Measurements from ENCODE around the gene VPS29.
A peak's percentile ranks its signal among the peaks of the same experiment; 100 is the strongest.

VPS29 gene

GRCh38 chr12:110475426-110475825, 26.5 kb downstream of the VPS29 start:
- Histone ChIP-seq H3K4me3 (ENCODE audit: low read depth in 1 of 2, low read length in 2 of 2) (no peak overlapping the region), H3K4me2 (ENCODE audit: insufficient read depth, low read length) (no peak overlapping the region), H3K27me3 (ENCODE audit: insufficient read depth, low read length, poor library complexity) (no peaks in the 10 kb centered on the region), H3K79me2 (ENCODE audit: insufficient read depth, low read length) (peaks cover 35% of the 10 kb centered on the region), H3K27ac (ENCODE audit: low read length) (no peak overlapping the region), H3K36me3 (ENCODE audit: insufficient read depth, low read length) (peaks cover 33% of the 10 kb centered on the region), H2AFZ (ENCODE audit: low read depth, low read length) (no peak overlapping the region), H3K9me3 (ENCODE audit: insufficient read depth, low read length, severe bottlenecking) (no peaks in the 10 kb centered on the region), H3K9ac (ENCODE audit: low read depth, low read length) (no peak overlapping the region), H4K20me1 (ENCODE audit: insufficient read depth, low read length) (no peaks in the 10 kb centered on the region), H3K4me1 (ENCODE audit: insufficient read depth, low read length) (peaks cover 7% of the 10 kb centered on the region)
- DNase-seq (no peak), ATAC-seq (ENCODE audit: insufficient read depth, low read depth) (no peak)
- TF ChIP-seq, protein P1, sequence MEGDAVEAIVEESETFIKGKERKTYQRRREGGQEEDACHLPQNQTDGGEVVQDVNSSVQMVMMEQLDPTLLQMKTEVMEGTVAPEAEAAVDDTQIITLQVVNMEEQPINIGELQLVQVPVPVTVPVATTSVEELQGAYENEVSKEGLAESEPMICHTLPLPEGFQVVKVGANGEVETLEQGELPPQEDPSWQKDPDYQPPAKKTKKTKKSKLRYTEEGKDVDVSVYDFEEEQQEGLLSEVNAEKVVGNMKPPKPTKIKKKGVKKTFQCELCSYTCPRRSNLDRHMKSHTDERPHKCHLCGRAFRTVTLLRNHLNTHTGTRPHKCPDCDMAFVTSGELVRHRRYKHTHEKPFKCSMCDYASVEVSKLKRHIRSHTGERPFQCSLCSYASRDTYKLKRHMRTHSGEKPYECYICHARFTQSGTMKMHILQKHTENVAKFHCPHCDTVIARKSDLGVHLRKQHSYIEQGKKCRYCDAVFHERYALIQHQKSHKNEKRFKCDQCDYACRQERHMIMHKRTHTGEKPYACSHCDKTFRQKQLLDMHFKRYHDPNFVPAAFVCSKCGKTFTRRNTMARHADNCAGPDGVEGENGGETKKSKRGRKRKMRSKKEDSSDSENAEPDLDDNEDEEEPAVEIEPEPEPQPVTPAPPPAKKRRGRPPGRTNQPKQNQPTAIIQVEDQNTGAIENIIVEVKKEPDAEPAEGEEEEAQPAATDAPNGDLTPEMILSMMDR (IDR thresholded peaks at IDR 0.05; ENCODE audit: borderline replicate concordance, extremely low read depth, low read length, poor library complexity, severe bottlenecking), result no peak

GRCh38 chr12:110468214-110469048, 33.5 kb downstream of the VPS29 start, which contains the start of the genes FAM216A and GPN3:
TSS of gene FAM216A (plus strand) at chr12:110468845. CDS start at chr12:110468876, 31 bp downstream.
TSS of gene GPN3 (minus strand) at chr12:110468257. CDS start at chr12:110468203, 54 bp downstream.
- peaks cover 76% of the 10 kb centered on the region for H3K79me2 ChIP-seq (ENCODE audit: insufficient read depth, low read length)
- peak; percentile 84 for ATAC-seq (ENCODE audit: insufficient read depth, low read depth)
- H3K27ac ChIP-seq (ENCODE audit: low read length), result peak within 1 kb of the TSS; percentile 92

DNA sequence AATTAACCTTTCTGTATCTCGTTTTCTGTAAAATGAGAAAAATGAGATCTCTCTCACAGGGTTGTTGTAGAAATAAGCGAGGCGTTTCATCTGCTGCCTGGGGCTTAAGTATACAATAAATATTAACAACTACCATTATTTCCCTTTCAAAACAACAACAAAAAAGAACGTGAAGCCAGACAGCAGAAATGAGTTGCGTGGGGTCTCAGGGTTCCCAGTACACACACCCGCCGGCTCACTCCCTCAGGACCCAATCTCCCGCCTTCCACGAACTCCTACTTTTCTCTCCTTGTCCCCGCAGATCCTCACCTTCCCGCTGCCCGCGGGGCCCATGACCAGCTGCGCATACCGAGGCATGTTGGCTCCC, 34.1 kb downstream of the VPS29 start:
- Histone ChIP-seq H3K4me3 (ENCODE audit: low read depth in 1 of 2, low read length in 2 of 2) (peak overlapping the region; percentile 61 to 77), H3K27ac (ENCODE audit: low read length) (peak overlapping the region; percentile 64), H3K79me2 (ENCODE audit: insufficient read depth, low read length) (peaks cover 81% of the 10 kb centered on the region), H3K4me1 (ENCODE audit: insufficient read depth, low read length) (peaks cover 42% of the 10 kb centered on the region), H3K36me3 (ENCODE audit: insufficient read depth, low read length) (peaks cover 22% of the 10 kb centered on the region), H3K9me3 (ENCODE audit: insufficient read depth, low read length, severe bottlenecking) (no peaks in the 10 kb centered on the region), H3K4me2 (ENCODE audit: insufficient read depth, low read length) (peak overlapping the region; percentile 73), H2AFZ (ENCODE audit: low read depth, low read length) (peak overlapping the region; percentile 78), H3K9ac (ENCODE audit: low read depth, low read length) (peak overlapping the region; percentile 87), H3K27me3 (ENCODE audit: insufficient read depth, low read length, poor library complexity) (no peaks in the 10 kb centered on the region), H4K20me1 (ENCODE audit: insufficient read depth, low read length) (peaks cover 7% of the 10 kb centered on the region; the same call in 1 of the 2 replicates)
- DNase-seq, result no peak
- no peak for TF ChIP-seq EZH2 (IDR thresholded peaks at IDR 0.05; ENCODE audit: borderline replicate concordance, low read depth, low read length, severe bottlenecking)
- TF ChIP-seq, protein P1 (IDR thresholded peaks at IDR 0.05; ENCODE audit: borderline replicate concordance, extremely low read depth, low read length, poor library complexity, severe bottlenecking), result no peak
- ATAC-seq (ENCODE audit: insufficient read depth, low read depth), result no peak

More at GRCh38 chr12:110468214-110469048, 33.5 kb downstream of the VPS29 start, which contains the start of the genes FAM216A and GPN3:
- H3K4me2 ChIP-seq (ENCODE audit: insufficient read depth, low read length), result peak within 1 kb of the TSS; percentile 73
- peak within 1 kb of the TSS; percentile 87 for H3K9ac ChIP-seq (ENCODE audit: low read depth, low read length)
- peaks cover 42% of the 10 kb centered on the region for H3K4me1 ChIP-seq (ENCODE audit: insufficient read depth, low read length)
- no peaks in the 10 kb centered on the region for H3K27me3 ChIP-seq (ENCODE audit: insufficient read depth, low read length, poor library complexity)
- peak; percentile 98 for DNase-seq
- H3K36me3 ChIP-seq (ENCODE audit: insufficient read depth, low read length), result peaks cover 21% of the 10 kb centered on the region
- TF ChIP-seq EZH2 (IDR thresholded peaks at IDR 0.05; ENCODE audit: borderline replicate concordance, low read depth, low read length, severe bottlenecking), result no peak
- TF ChIP-seq, protein P1 (IDR thresholded peaks at IDR 0.05; ENCODE audit: borderline replicate concordance, extremely low read depth, low read length, poor library complexity, severe bottlenecking), result peak; percentile 8
- no peaks in the 10 kb centered on the region for H3K9me3 ChIP-seq (ENCODE audit: insufficient read depth, low read length, severe bottlenecking)
- peaks cover 7% of the 10 kb centered on the region; the same call in 1 of the 2 replicates for H4K20me1 ChIP-seq (ENCODE audit: insufficient read depth, low read length)
- H3K4me3 ChIP-seq (ENCODE audit: low read depth in 1 of 2, low read length in 2 of 2), result peak within 1 kb of the TSS; percentile 61 to 77
- peak within 1 kb of the TSS; percentile 81 for H2AFZ ChIP-seq (ENCODE audit: low read depth, low read length)

Data from DND-41 (cell line).